Measurements from ENCODE around the gene DTHD1.

The DTHD1 gene

GRCh38 chr4:36388710-36389109 lies 107.3 kb downstream of the DTHD1 start:
- no peaks in the 10 kb centered on the region for H3F3A ChIP-seq (ENCODE audit: low read depth)
- H3K27me3 ChIP-seq (ENCODE audit: insufficient read depth, low read length, poor library complexity, severe bottlenecking): no peaks in the 10 kb centered on the region
- TF ChIP-seq EZH2phosphoT487 (IDR thresholded peaks at IDR 0.05; ENCODE audit: borderline replicate concordance) (no peak), CTCF (conservative IDR thresholded peaks at IDR 0.05; ENCODE audit: low read length) (no peak)
- no peak overlapping the region for H3K4me3 ChIP-seq (ENCODE audit: low read length, poor library complexity, severe bottlenecking)
- H3K4me2 ChIP-seq (ENCODE audit: low read depth, low read length, poor library complexity, severe bottlenecking): no peak overlapping the region
- H2AFZ ChIP-seq (ENCODE audit: low read length): no peak overlapping the region
- H3K9ac ChIP-seq (ENCODE audit: low read depth, low read length, poor library complexity, severe bottlenecking): no peak overlapping the region
- no peaks in the 10 kb centered on the region for H3K79me2 ChIP-seq (ENCODE audit: insufficient read depth, low read length)
- no peaks in the 10 kb centered on the region for H3K9me3 ChIP-seq (ENCODE audit: insufficient read depth, low read depth, low read length)
- H3K36me3 ChIP-seq (ENCODE audit: insufficient read depth, low read length): no peaks in the 10 kb centered on the region
- no peaks in the 10 kb centered on the region for H3K9me2 ChIP-seq (replicated peaks; ENCODE audit: low read depth, low read length)
- H4K20me1 ChIP-seq (ENCODE audit: insufficient read depth, low read length, poor library complexity, severe bottlenecking): no peaks in the 10 kb centered on the region
- peaks cover 15% of the 10 kb centered on the region for H3K4me1 ChIP-seq (ENCODE audit: insufficient read depth, low read length, poor library complexity, severe bottlenecking)

GRCh38 chr4:36391411-36391810 lies 110.0 kb downstream of the DTHD1 start:
- Histone ChIP-seq H3K4me3 (ENCODE audit: low read length, poor library complexity, severe bottlenecking) (no peak overlapping the region), H3K79me2 (ENCODE audit: insufficient read depth, low read length) (no peaks in the 10 kb centered on the region), H3K36me3 (ENCODE audit: insufficient read depth, low read length) (no peaks in the 10 kb centered on the region), H3K4me2 (ENCODE audit: low read depth, low read length, poor library complexity, severe bottlenecking) (no peak overlapping the region), H3K9me2 (replicated peaks; ENCODE audit: low read depth, low read length) (no peaks in the 10 kb centered on the region), H3K9ac (ENCODE audit: low read depth, low read length, poor library complexity, severe bottlenecking) (no peak overlapping the region), H3K27me3 (ENCODE audit: insufficient read depth, low read length, poor library complexity, severe bottlenecking) (no peaks in the 10 kb centered on the region), H3K9me3 (ENCODE audit: insufficient read depth, low read depth, low read length) (no peaks in the 10 kb centered on the region), H3F3A (ENCODE audit: low read depth) (no peaks in the 10 kb centered on the region), H4K20me1 (ENCODE audit: insufficient read depth, low read length, poor library complexity, severe bottlenecking) (no peaks in the 10 kb centered on the region), H3K4me1 (ENCODE audit: insufficient read depth, low read length, poor library complexity, severe bottlenecking) (peaks cover 9% of the 10 kb centered on the region), H2AFZ (ENCODE audit: low read length) (peak overlapping the region; percentile 5; the same call in 1 of the 2 replicates)
- no peak for TF ChIP-seq EZH2phosphoT487 (IDR thresholded peaks at IDR 0.05; ENCODE audit: borderline replicate concordance)
- no peak for TF ChIP-seq CTCF (conservative IDR thresholded peaks at IDR 0.05; ENCODE audit: low read length)

- no peaks in the 10 kb centered on the region for H3F3A ChIP-seq (ENCODE audit: low read depth)
- TF ChIP-seq EZH2phosphoT487 (IDR thresholded peaks at IDR 0.05; ENCODE audit: borderline replicate concordance) (no peak), CTCF (conservative IDR thresholded peaks at IDR 0.05; ENCODE audit: low read length) (no peak)
- no peak overlapping the region; the same call in 1 of the 2 replicates for H2AFZ ChIP-seq (ENCODE audit: low read length)
- no peaks in the 10 kb centered on the region for H3K9me2 ChIP-seq (replicated peaks; ENCODE audit: low read depth, low read length)
- H3K79me2 ChIP-seq (ENCODE audit: insufficient read depth, low read length): no peaks in the 10 kb centered on the region
- no peaks in the 10 kb centered on the region for H3K36me3 ChIP-seq (ENCODE audit: insufficient read depth, low read length)
- H4K20me1 ChIP-seq (ENCODE audit: insufficient read depth, low read length, poor library complexity, severe bottlenecking): no peaks in the 10 kb centered on the region
- no peak overlapping the region for H3K9ac ChIP-seq (ENCODE audit: low read depth, low read length, poor library complexity, severe bottlenecking)
- H3K4me3 ChIP-seq (ENCODE audit: low read length, poor library complexity, severe bottlenecking): no peak overlapping the region
- no peak overlapping the region for H3K4me2 ChIP-seq (ENCODE audit: low read depth, low read length, poor library complexity, severe bottlenecking)
- H3K27me3 ChIP-seq (ENCODE audit: insufficient read depth, low read length, poor library complexity, severe bottlenecking): no peaks in the 10 kb centered on the region
- peaks cover 7% of the 10 kb centered on the region for H3K4me1 ChIP-seq (ENCODE audit: insufficient read depth, low read length, poor library complexity, severe bottlenecking)
- H3K9me3 ChIP-seq (ENCODE audit: insufficient read depth, low read depth, low read length): no peaks in the 10 kb centered on the region
Measured at GRCh38 chr4:36392024-36392423, 110.6 kb downstream of the DTHD1 start.

Measured in Loucy (cell line).